K562 (cell line): ENCODE results near the gene CRAMP1. TPM values are rescaled to one million over a fixed set of nuclear protein-coding genes. Genes with fewer than 3 reads are reported as not detected.

Experiments used
- ASH1L ChIP-seq: fragments of 450-650 bp; IDR thresholded peaks from 2 replicates; pipeline ENCODE4 v1.6.1; 2018; ENCODE audit warnings: borderline replicate concordance, mild to moderate bottlenecking, low read depth; ENCODE audit not compliant: partially characterized antibody
- ATF7 ChIP-seq: fragments of 450-650 bp; IDR thresholded peaks from 2 replicates; pipeline ENCODE4 v1.7.1; 2014; ENCODE audit warnings: mild to moderate bottlenecking, moderate library complexity
- CHD2 ChIP-seq: IDR thresholded peaks from 2 replicates; pipeline ENCODE4 v1.6.1; 2011; ENCODE audit warnings: low read depth, low read length
- CREBBP ChIP-seq: IDR thresholded peaks from one replicate; pipeline ENCODE4 v1.6.1; 2012; ENCODE audit warnings: low read depth, mild to moderate bottlenecking, control low read depth, inconsistent platforms, low read length
- CTCF ChIP-seq, 3 experiments: IDR thresholded peaks in 2 of 3; conservative IDR thresholded peaks in 1 of 3; 2 replicates each; pipeline ENCODE4 v1.5.1; 2011 to 2012; ENCODE audit warnings: low read length in 3 of 3, mild to moderate bottlenecking in 3 of 3, control low read depth in 2 of 3, improper control_type of control experiment in 1 of 3, inconsistent platforms in 1 of 3, low read depth in 1 of 3, mixed read lengths in 1 of 3, moderate library complexity in 1 of 3; ENCODE audit not compliant: insufficient read depth in 2 of 3
- E2F6 ChIP-seq, 2 experiments: IDR thresholded peaks; 2 replicates each; pipeline ENCODE4 v1.6.1; 2011; ENCODE audit warnings: borderline replicate concordance in 1 of 2, control low read depth in 1 of 2, low read depth in 1 of 2, low read length in 1 of 2, mild to moderate bottlenecking in 1 of 2, mixed read lengths in 1 of 2, moderate library complexity in 1 of 2; ENCODE audit not compliant: insufficient read depth in 1 of 2, insufficient read length in 1 of 2, poor library complexity in 1 of 2, severe bottlenecking in 1 of 2; ENCODE audit errors: extremely low read depth in 1 of 2
- ELF4 ChIP-seq: fragments of 450-650 bp; formaldehyde crosslinking; IDR thresholded peaks from 2 replicates; pipeline ENCODE4 v1.4.0; 2022; ENCODE audit warnings: missing genetic modification characterization
- FUS ChIP-seq: fragments of 200-400 bp; formaldehyde crosslinking; optimal IDR thresholded peaks from 2 replicates; pipeline ENCODE3; 2017; ENCODE audit warnings: low read depth, low read length
- GABPB2 ChIP-seq: fragments of 250-450 bp; sonication (Bioruptor Pico); conservative IDR thresholded peaks from 2 replicates; pipeline ENCODE4 v1.5.1; 2021; ENCODE audit warnings: mild to moderate bottlenecking
- MAX ChIP-seq: sonication (generic); formaldehyde crosslinking; IDR thresholded peaks from 2 replicates; pipeline ENCODE4 v1.9.0; 2022; ENCODE audit warnings: mild to moderate bottlenecking, missing genetic modification reagents
- MBD2 ChIP-seq: sonication (generic); IDR thresholded peaks from 2 replicates; pipeline ENCODE4 v1.6.1; 2016; ENCODE audit warnings: low read depth, borderline replicate concordance
- MYC ChIP-seq, 2 experiments: fragments of 250-450 bp in 1 of 2; sonication (Bioruptor Pico) in 1 of 2; IDR thresholded peaks; 2 replicates each; pipeline versions ENCODE4 v1.5.1 to v1.6.1; 2012 to 2021; ENCODE audit warnings: low read depth in 2 of 2, borderline replicate concordance in 1 of 2, improper control_type of control experiment in 1 of 2, low read length in 1 of 2, mild to moderate bottlenecking in 1 of 2, moderate library complexity in 1 of 2
- NONO ChIP-seq, 2 experiments: fragments of 200-400 bp in 1 of 2; fragments of 450-650 bp in 1 of 2; formaldehyde crosslinking in 1 of 2; IDR thresholded peaks; 2 replicates each; pipeline ENCODE4 v1.6.1; 2017; ENCODE audit warnings: low read depth in 2 of 2, mild to moderate bottlenecking in 2 of 2, moderate library complexity in 2 of 2, low read length in 1 of 2
- NRF1 ChIP-seq, 2 experiments: fragments of 450-650 bp; IDR thresholded peaks in 1 of 2; conservative IDR thresholded peaks in 1 of 2; 2 replicates each; pipeline ENCODE4 v1.6.1; 2014; ENCODE audit warnings: mild to moderate bottlenecking in 2 of 2
- PHF20 ChIP-seq: fragments of 450-650 bp; IDR thresholded peaks from 2 replicates; pipeline ENCODE4 v1.6.1; 2018; ENCODE audit not compliant: partially characterized antibody
- RB1 ChIP-seq: fragments of 450-650 bp; IDR thresholded peaks from 2 replicates; pipeline ENCODE4 v1.6.1; 2017; ENCODE audit warnings: low read depth, mild to moderate bottlenecking
- RBM25 ChIP-seq: fragments of 200-400 bp; formaldehyde crosslinking; IDR thresholded peaks from 2 replicates; pipeline ENCODE4 v1.6.1; 2018; ENCODE audit warnings: low read length, low read depth, moderate library complexity; ENCODE audit not compliant: severe bottlenecking
- SMAD4 ChIP-seq: fragments of 250-450 bp; sonication (Bioruptor Pico); conservative IDR thresholded peaks from 2 replicates; pipeline ENCODE4 v1.8.0; 2021; ENCODE audit warnings: inconsistent platforms, mild to moderate bottlenecking, moderate library complexity
- SP2 ChIP-seq: IDR thresholded peaks from 2 replicates; pipeline ENCODE4 v1.6.1; 2011; ENCODE audit warnings: mild to moderate bottlenecking, low read depth, low read length, moderate library complexity; ENCODE audit not compliant: poor library complexity, severe bottlenecking; ENCODE audit errors: extremely low read depth
- U2AF1 ChIP-seq: fragments of 200-400 bp; formaldehyde crosslinking; optimal IDR thresholded peaks from 2 replicates; pipeline ENCODE3; 2017; ENCODE audit warnings: mild to moderate bottlenecking, low read depth, low read length, moderate library complexity
- UBTF ChIP-seq, 2 experiments: IDR thresholded peaks; 2 replicates each; pipeline ENCODE4 v1.6.1; 2012; ENCODE audit warnings: improper control_type of control experiment in 2 of 2, low read depth in 2 of 2, low read length in 2 of 2, borderline replicate concordance in 1 of 2
- polyA plus RNA-seq, 8 experiments: library from polyadenylated mRNA; depleted of rRNA in 4 of 8; stranded (reverse) in 5 of 8; unstranded in 3 of 8; fragments of >200 nt; fragmentation: Nextera tagmentation in 2 of 8; fragmentation: Illumina TruSeq in 1 of 8; extraction: Ambion mirVana in 2 of 8; extraction: Trizol in 1 of 8; gene quantifications; 2 replicates each; pipeline versions ENCODE4 v1.2.1 to v1.2.3, GENCODE V29; 2011 to 2014; ENCODE audit warnings: inconsistent platforms in 1 of 8, missing spikeins in 1 of 8
- total RNA-seq, 7 experiments: library from RNA; depleted of rRNA in 6 of 7; stranded (reverse); fragments of >200 nt in 6 of 7; fragmentation: Illumina TruSeq in 2 of 7; extraction: Trizol in 2 of 7; gene quantifications; 2 replicates each; pipeline versions ENCODE4 v1.2.1 to v1.2.3, GENCODE V29; 2011 to 2021; ENCODE audit warnings: low replicate concordance in 1 of 7

The CRAMP1 gene
- total and polyA plus RNA-seq, 9 of the 15 experiments (the other 6 are each of a cell fraction or from before 2014, with no cell fraction given): 0.52 to 20.8 (median 7.5) TPM

- no peak for TF ChIP-seq GABPB2 (CRISPR knock-in tag)
- peak in 1 of 2 experiments; percentile 51; a peak in 2 of 4 replicates for TF ChIP-seq NONO (IDR thresholded peaks at IDR 0.05; ENCODE audit: low read depth in 2 of 2, low read length in 1 of 2)
- peak; percentile 86 for TF ChIP-seq CHD2
- peak; percentile 97 for TF ChIP-seq MBD2
- TF ChIP-seq ELF4 (CRISPR knock-in tag): no peak
- peak; percentile 100 for TF ChIP-seq RBM25
- TF ChIP-seq FUS: peak; percentile 23
- TF ChIP-seq U2AF1: no peak
- peak; percentile 70 for TF ChIP-seq MAX (CRISPR knock-in tag)
- TF ChIP-seq CTCF (IDR thresholded peaks at IDR 0.05 in 2 of 3, conservative IDR thresholded peaks at IDR 0.05 in 1 of 3; ENCODE audit: insufficient read depth in 2 of 3, low read depth in 1 of 3, low read length in 3 of 3): 0 out of 6 replicates have a peak, but pooled peaks of 1 of the 3 experiments have one; percentile 1
- TF ChIP-seq UBTF (IDR thresholded peaks at IDR 0.05; ENCODE audit: borderline replicate concordance in 1 of 2, low read depth in 2 of 2, low read length in 2 of 2): peak; percentile 19 to 41; a peak in 2 of 4 replicates
- TF ChIP-seq RB1: 0 out of 2 replicates have a peak, but pooled peaks have one; percentile 86
- peak; percentile 26 for TF ChIP-seq PHF20
- peak; percentile 79 for TF ChIP-seq MYC (IDR thresholded peaks at IDR 0.05; ENCODE audit: low read depth, low read length)
- no peak for TF ChIP-seq MYC (CRISPR knock-in tag; IDR thresholded peaks at IDR 0.05; ENCODE audit: borderline replicate concordance, low read depth)
- TF ChIP-seq SP2: peak; percentile 89
- TF ChIP-seq ATF7: peak; percentile 80
- peak; percentile 87 to 89 for TF ChIP-seq NRF1 (conservative IDR thresholded peaks at IDR 0.05 in 1 of 2, IDR thresholded peaks at IDR 0.05 in 1 of 2)
- TF ChIP-seq SMAD4 (CRISPR knock-in tag): 0 out of 2 replicates have a peak, but pooled peaks have one; percentile 8
- TF ChIP-seq CREBBP: no peak
- TF ChIP-seq ASH1L: peak; percentile 93
- peak; percentile 88 to 94 for TF ChIP-seq E2F6 (IDR thresholded peaks at IDR 0.05; ENCODE audit: borderline replicate concordance in 1 of 2, extremely low read depth in 1 of 2, insufficient read depth in 1 of 2, insufficient read length in 1 of 2, low read depth in 1 of 2, low read length in 1 of 2, poor library complexity in 1 of 2, severe bottlenecking in 1 of 2)
Measured at GRCh38 chr16:1677942-1678499, 65.9 kb downstream of the CRAMP1 start, which contains the start of gene JPT2 (continued).
